Measurements from ENCODE around the gene PCOLCE2. TPM values are rescaled to one million over a fixed set of nuclear protein-coding genes. Genes with fewer than 3 reads are reported as not detected.
A peak's percentile ranks its signal among the peaks of the same experiment; 100 is the strongest.

Gene PCOLCE2
- total and polyA plus RNA-seq, 10 of the 15 experiments (the other 5 are each of a cell fraction or from before 2014, with no cell fraction given): 0.11 to 7.6 (median 0.40) TPM

DNA sequence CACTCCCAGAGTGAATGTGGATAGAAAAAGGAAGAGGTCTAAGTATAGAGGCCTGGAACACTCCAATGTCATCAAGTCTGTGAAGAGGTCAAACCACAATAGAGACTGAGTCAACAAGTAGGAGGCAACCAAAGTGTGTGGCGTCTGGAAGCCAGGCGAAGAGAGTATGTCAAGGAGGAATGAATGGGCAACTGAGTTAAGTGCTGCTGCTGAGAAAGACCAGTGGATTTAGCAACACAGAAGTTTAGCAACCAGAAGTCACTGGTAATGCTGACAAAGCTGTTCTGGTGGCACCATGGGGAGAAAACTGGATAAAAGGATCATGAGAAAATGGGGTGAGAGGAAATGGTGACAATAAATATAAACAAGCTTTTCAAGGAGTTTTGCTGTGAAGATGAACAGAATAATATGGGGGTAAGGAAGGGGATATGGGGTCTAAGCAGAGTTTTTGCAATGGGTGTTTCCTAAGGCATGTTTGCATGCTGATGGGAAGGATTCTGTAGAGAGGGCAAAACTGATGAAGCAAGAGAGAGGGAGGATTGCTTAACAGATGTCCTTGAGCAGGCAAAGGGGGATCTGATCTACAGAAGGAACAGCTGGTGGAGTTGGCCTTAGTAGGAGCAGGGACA, 38.4 kb downstream of the PCOLCE2 start:
- Histone ChIP-seq H3K4me3 (no peak overlapping the region), H3K4me1 (ENCODE audit: control insufficient read depth, insufficient read depth, low read length) (no peaks in the 10 kb centered on the region), H2AFZ (ENCODE audit: control insufficient read depth, low read depth, low read length) (no peak overlapping the region), H3K9me3 (replicated peaks; ENCODE audit: control insufficient read depth, insufficient read depth, low read length) (no peaks in the 10 kb centered on the region), H3K9ac (ENCODE audit: control insufficient read depth, insufficient read depth, low read length) (no peak overlapping the region), H3K36me3 (ENCODE audit: control insufficient read depth in 2 of 2, insufficient read depth in 2 of 2, low read length in 1 of 2) (no peaks in the 10 kb centered on the region), H3K27me3 (replicated peaks in 1 of 2; ENCODE audit: control insufficient read depth in 2 of 2, insufficient read depth in 2 of 2, low read length in 1 of 2) (no peaks in the 10 kb centered on the region; a peak in 1 of 4 replicates), H3K4me2 (ENCODE audit: control insufficient read depth, insufficient read depth) (no peak overlapping the region), H4K20me1 (ENCODE audit: control insufficient read depth, insufficient read depth) (no peaks in the 10 kb centered on the region), H3K79me2 (ENCODE audit: control insufficient read depth, insufficient read depth, low read length) (no peaks in the 10 kb centered on the region), H3K27ac (ENCODE audit: control insufficient read depth, insufficient read depth) (no peak overlapping the region)
- intact Hi-C loops (cut with micrococcal nuclease; ENCODE audit: unreplicated experiment) (no loop called here), in situ Hi-C loops (cut with MboI) (no loop called here)
- TF ChIP-seq POLR2AphosphoS5 (IDR thresholded peaks at IDR 0.05; ENCODE audit: low read length): no peak
- peak; percentile 50; the same call in 1 of the 2 replicates for TF ChIP-seq RUNX3 (IDR thresholded peaks at IDR 0.05; ENCODE audit: low read length)
- ATAC-seq: no peak
- FAIRE-seq: no peak
- ChIA-PET RAD21 (ENCODE audit: unreplicated experiment) (no interaction called here), POLR2A (no interaction called here), CTCF (interaction anchor here (2.1 kb wide), 1 partner anchor 22 kb away, joined by 5 read pairs; no protein-coding TSS in a partner anchor), SMC1A (ENCODE audit: uncharacterized antibody, unreplicated experiment) (interaction anchor here (0.5 kb wide), 1 partner anchor 591 kb away, joined by 3 read pairs; no protein-coding TSS in a partner anchor)
- no peak for DNase-seq (ENCODE audit: low read depth, low spot score)
- 0% methylated on average over 2 of the region's 2 CpGs for WGBS (ENCODE audit: insufficient coverage, insufficient replicate concordance, low lambda C conversion rate, missing lambda C conversion rate)
- BruUV-seq (replicated peaks): no TSS peak

DNA sequence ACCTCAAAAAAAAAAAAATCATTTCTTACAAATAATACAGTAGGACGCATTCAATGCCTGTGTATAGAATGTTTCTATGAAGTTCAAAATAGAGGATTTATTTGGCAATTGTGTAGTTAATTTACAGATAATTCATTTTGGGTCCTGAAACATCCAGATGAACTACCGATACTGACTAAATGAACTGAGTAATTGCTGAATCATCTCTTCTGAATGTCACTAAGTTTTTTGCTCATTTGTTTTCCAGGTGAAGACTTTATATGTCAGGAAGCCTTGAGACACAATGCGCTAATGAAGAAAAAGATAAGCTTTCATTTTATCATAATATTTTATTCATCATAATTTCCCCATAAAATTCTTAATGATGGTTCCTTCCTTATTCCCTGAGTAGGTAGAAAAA, 39.7 kb downstream of the PCOLCE2 start:
- no peaks in the 10 kb centered on the region for H3K9me3 ChIP-seq (replicated peaks; ENCODE audit: control insufficient read depth, insufficient read depth, low read length)
- POLR2A ChIA-PET: no interaction called here
- CTCF ChIA-PET: interaction anchor here (1.3 to 2.5 kb wide), 2 partner anchors 20 to 156 kb away, joined by 3 to 8 read pairs; no protein-coding TSS in a partner anchor
- H3K4me2 ChIP-seq (ENCODE audit: control insufficient read depth, insufficient read depth): no peak overlapping the region
- in situ Hi-C loops (cut with MboI): no loop called here
- H3K36me3 ChIP-seq (ENCODE audit: control insufficient read depth in 2 of 2, insufficient read depth in 2 of 2, low read length in 1 of 2): no peaks in the 10 kb centered on the region
- FAIRE-seq (peak; percentile 35), ATAC-seq (no peak), DNase-seq (ENCODE audit: low read depth, low spot score) (no peak)
- H3K4me1 ChIP-seq (ENCODE audit: control insufficient read depth, insufficient read depth, low read length): no peaks in the 10 kb centered on the region
- RAD21 ChIA-PET (ENCODE audit: unreplicated experiment): no interaction called here
- no peak overlapping the region for H3K27ac ChIP-seq (ENCODE audit: control insufficient read depth, insufficient read depth)
- no peaks in the 10 kb centered on the region for H4K20me1 ChIP-seq (ENCODE audit: control insufficient read depth, insufficient read depth)
- H3K4me3 ChIP-seq: no peak overlapping the region
- SMC1A ChIA-PET (ENCODE audit: uncharacterized antibody, unreplicated experiment): interaction anchor here (1.2 kb wide), 1 partner anchor 142 kb away, joined by 4 read pairs; no protein-coding TSS in a partner anchor
- H3K79me2 ChIP-seq (ENCODE audit: control insufficient read depth, insufficient read depth, low read length): no peaks in the 10 kb centered on the region
- intact Hi-C loops (cut with micrococcal nuclease; ENCODE audit: unreplicated experiment): no loop called here
- BruUV-seq (replicated peaks): no TSS peak
- 74% methylated on average over 3 of the region's 3 CpGs for WGBS (ENCODE audit: insufficient coverage, insufficient replicate concordance, low lambda C conversion rate, missing lambda C conversion rate)
- H3K27me3 ChIP-seq (replicated peaks in 1 of 2; ENCODE audit: control insufficient read depth in 2 of 2, insufficient read depth in 2 of 2, low read length in 1 of 2): no peaks in the 10 kb centered on the region; a peak in 1 of 4 replicates
- no peak overlapping the region for H2AFZ ChIP-seq (ENCODE audit: control insufficient read depth, low read depth, low read length)
- no peak overlapping the region for H3K9ac ChIP-seq (ENCODE audit: control insufficient read depth, insufficient read depth, low read length)
- TF ChIP-seq CREM (IDR thresholded peaks at IDR 0.05; ENCODE audit: low read depth) (no peak), HDGF (IDR thresholded peaks at IDR 0.05) (no peak), CHD4 (IDR thresholded peaks at IDR 0.05) (no peak), IKZF1 (conservative IDR thresholded peaks at IDR 0.05) (no peak), ATF7 (IDR thresholded peaks at IDR 0.05; ENCODE audit: low read depth) (no peak), EZH2 (IDR thresholded peaks at IDR 0.05; ENCODE audit: borderline replicate concordance, control insufficient read depth, low read depth, low read length) (no peak), ASH2L (IDR thresholded peaks at IDR 0.05; ENCODE audit: borderline replicate concordance, low read depth) (no peak), MYC (IDR thresholded peaks at IDR 0.05; ENCODE audit: insufficient read depth, insufficient read length, insufficient replicate concordance, low read length, severe bottlenecking) (no peak), ZSCAN29 (IDR thresholded peaks at IDR 0.05) (no peak), TCF7 (IDR thresholded peaks at IDR 0.05; ENCODE audit: borderline replicate concordance) (no peak), SUPT20H (IDR thresholded peaks at IDR 0.05; ENCODE audit: borderline replicate concordance, control insufficient read depth, low read depth, low read length) (no peak), POU2F2 (IDR thresholded peaks at IDR 0.05; ENCODE audit: borderline replicate concordance, low read depth, low read length) (no peak)
- TF ChIP-seq, protein P1, sequence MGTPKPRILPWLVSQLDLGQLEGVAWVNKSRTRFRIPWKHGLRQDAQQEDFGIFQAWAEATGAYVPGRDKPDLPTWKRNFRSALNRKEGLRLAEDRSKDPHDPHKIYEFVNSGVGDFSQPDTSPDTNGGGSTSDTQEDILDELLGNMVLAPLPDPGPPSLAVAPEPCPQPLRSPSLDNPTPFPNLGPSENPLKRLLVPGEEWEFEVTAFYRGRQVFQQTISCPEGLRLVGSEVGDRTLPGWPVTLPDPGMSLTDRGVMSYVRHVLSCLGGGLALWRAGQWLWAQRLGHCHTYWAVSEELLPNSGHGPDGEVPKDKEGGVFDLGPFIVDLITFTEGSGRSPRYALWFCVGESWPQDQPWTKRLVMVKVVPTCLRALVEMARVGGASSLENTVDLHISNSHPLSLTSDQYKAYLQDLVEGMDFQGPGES (IDR thresholded peaks at IDR 0.05): no peak
- TF ChIP-seq, protein P2, sequence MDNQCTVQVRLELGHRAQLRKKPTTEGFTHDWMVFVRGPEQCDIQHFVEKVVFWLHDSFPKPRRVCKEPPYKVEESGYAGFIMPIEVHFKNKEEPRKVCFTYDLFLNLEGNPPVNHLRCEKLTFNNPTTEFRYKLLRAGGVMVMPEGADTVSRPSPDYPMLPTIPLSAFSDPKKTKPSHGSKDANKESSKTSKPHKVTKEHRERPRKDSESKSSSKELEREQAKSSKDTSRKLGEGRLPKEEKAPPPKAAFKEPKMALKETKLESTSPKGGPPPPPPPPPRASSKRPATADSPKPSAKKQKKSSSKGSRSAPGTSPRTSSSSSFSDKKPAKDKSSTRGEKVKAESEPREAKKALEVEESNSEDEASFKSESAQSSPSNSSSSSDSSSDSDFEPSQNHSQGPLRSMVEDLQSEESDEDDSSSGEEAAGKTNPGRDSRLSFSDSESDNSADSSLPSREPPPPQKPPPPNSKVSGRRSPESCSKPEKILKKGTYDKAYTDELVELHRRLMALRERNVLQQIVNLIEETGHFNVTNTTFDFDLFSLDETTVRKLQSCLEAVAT (IDR thresholded peaks at IDR 0.05): no peak

Measured in GM12878 (cell line).